OCI-M2 (cell line): ENCODE data around the gene ASB3.
"Not testable (repeated sequence)": the region's sequence is repeated elsewhere in the genome, so short reads cannot be mapped to it uniquely, and the experiment has no call there.

Source experiments
- DNase-seq: peaks from one replicate; lab custom pipeline; 2025; ENCODE audit not compliant: unreplicated experiment; lab: John Stamatoyannopoulos, UW

ASB3 gene, protein sequence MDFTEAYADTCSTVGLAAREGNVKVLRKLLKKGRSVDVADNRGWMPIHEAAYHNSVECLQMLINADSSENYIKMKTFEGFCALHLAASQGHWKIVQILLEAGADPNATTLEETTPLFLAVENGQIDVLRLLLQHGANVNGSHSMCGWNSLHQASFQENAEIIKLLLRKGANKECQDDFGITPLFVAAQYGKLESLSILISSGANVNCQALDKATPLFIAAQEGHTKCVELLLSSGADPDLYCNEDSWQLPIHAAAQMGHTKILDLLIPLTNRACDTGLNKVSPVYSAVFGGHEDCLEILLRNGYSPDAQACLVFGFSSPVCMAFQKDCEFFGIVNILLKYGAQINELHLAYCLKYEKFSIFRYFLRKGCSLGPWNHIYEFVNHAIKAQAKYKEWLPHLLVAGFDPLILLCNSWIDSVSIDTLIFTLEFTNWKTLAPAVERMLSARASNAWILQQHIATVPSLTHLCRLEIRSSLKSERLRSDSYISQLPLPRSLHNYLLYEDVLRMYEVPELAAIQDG

DNA sequence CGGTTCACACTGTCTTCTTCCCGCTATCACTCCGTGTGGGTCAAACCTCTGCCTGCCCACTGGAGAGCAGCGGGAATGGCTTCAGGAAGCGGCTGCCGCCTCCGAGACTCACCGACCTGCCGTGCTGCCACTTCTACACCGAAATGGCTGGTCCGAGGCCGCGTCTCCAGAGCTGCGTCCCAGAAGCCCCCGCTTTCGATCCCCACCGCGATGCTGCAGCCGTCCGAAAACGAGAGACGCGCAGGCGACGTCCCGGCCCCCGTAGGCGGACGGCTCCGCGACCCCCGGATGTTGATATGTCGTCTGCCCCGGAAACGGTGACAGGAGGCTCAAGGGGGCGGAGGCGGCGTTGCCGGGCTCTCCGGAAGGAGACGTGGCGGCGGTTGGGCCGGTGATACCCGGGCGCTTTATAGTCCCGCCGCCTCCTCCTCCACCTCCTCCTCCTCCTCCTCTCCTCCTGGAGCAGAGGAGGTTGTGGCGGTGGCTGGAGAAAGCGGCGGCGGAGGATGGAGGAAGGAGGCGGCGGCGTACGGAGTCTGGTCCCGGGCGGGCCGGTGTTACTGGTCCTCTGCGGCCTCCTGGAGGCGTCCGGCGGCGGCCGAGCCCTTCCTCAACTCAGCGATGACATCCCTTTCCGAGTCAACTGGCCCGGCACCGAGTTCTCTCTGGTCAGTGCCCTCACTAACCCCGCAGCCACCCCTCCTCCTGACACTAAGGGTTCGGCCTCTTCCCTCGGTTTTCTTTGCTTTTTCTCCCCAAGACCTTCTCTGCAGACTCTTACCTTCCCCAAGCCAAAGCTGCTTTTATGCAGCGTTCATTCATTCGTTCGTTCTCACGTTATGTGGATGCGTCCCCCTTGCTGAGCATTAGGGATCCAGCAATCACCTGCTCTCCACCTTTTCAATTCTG lies at the start of gene ASB3, which contains the start of gene ERLEC1:
ASB3 (minus strand) TSS at position 249 of the 909 bp plus-strand sequence. CDS start 21,381 bp downstream, outside the sequence.
ERLEC1 (plus strand) TSS at position 340 of the 909 bp plus-strand sequence; CDS start at position 507, 167 bp downstream.
- no peak for DNase-seq

DNA sequence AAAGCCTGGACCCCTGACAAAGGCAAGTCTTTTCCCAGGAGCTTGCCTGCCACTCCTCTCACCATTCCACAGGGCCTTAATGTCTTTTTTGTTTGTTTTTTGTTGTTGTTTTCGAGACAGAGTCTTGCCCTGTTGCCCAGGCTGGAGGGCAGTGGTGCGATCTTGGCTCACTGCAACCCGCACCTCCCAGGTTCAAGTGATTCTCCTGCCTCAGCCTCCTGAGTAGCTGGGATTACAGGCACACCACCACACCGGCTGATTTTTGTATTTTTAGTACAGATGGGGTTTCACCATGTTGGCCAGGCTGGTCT lies 43.2 kb upstream of the ASB3 start:
- DNase-seq = not testable (repeated sequence)

DNA sequence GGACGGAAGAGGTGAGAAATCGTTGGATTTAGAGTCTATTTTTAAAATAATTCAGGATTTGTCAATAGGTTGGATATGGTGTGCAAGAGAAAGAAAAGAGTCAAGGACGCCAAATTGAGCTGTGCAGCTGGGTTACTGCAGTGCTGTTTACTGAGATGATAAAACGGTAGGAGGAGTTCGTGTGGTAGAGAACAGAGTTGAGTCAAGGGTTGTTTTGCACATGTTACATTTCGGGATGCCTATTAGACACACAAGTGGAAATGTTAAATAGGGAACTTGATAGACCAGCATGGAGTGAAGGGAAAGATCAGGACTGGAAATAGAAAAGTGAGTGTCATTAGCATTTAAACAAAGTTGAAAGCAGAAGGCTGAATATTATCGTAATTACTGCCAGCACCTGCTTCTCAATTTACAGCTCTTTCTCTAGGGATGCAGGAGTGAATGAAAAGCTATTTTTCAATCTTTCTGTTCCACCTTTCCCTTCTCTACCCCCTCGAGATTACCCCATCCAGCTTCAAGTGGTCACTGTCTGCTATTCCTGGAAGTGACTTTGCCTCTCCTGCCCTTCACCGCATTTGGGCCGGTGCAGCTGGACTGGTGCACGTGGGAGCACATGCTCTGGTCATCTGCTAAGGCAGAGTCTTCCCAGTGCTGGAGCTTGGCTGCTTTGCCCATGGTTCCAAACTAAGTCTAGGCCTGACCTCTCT lies 42.7 kb upstream of the ASB3 start:
- DNase-seq = no peak

DNA sequence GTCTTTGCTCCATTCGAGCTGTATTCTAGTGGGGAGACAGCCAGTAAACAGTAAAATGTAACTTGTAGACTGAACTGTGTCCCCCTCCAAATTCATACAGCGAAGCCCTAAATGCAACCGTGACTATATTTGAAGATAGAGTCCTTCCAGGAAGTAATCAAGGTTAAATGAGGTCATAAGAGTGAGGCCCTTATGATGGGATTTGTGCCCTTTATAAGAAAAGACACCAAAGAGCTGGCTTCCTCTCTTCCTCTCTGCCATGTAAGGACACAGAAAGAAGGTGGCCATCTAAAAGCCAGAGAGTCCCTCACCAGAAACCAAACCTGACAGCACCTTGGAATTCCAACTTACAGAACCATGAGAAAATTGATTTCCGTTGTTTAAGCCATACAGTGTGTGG lies 41.6 kb upstream of the ASB3 start:
- DNase-seq = no peak

DNA sequence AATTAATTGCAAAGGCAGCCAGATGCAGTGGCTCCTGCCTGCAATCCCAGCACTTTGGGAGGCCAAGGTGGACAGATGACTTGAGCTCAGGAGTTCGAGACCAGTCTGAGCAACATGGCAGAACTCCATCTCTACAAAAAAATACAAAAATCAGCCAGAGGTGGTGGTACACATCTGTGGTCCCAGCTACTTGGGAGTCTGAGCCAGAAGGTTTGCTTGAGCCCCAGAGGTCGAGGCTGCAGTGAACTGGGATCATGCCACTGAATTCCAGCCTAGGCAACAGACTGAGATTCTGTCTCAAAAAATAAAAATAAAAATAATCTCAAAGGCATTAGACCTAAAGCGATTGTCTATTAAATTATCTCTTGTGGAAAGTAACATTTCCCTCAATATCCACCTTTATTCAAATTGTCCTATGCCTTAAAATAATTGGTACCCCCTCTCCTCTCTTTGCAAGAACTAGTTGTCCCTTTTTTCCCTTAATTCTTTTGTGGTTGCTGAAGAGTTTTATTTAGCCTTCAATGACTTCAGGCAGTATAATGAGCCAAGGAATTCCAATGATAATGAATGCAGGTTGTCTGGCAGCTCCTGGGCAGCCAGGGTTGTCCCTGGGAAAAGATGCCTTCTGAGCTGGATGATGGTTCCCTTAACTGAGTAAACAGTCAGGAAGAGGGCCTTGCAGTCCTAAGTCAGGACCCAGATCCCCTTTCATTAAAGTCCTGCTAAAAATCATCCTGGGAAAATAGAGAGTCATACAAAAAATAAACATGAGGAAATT lies 40.8 kb upstream of the ASB3 start:
- no peak for DNase-seq

DNA sequence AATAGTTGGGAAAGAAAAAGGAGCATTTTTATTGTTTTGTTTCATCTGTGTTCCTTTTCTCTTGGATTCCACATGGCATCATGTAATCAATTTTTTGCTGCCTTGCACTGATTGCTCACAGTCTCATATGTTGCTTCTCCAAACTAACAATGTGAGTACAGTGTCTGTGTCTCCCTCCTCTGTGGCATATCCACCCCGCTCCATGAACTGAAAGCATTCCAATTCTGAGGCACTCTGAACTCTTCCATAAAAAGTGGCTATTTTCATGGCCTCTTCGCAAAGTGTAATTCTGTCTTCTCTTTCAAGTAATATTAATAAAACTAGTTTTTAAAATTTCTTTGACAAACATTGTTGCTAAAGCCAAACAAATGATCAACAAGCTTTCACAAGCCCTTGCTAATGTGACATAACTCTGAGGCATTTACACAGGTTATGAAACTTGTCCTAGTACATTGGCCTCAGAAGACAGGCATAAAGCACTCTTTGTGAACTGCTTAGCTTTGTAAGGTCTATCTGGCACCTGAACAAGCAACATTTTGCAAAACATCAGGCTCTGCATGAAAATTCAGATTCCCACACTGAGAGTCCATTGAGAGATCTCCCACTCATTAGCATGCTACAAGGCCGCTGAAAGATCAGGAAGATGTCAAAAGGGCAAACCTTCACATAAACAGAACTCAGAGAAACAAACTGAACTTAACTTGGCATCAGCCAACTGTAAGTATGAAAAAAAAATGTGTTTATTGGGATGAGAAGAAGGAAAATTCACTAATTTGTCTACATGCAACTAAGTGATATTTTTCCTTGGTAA lies 40.0 kb upstream of the ASB3 start:
- no peak for DNase-seq

DNA sequence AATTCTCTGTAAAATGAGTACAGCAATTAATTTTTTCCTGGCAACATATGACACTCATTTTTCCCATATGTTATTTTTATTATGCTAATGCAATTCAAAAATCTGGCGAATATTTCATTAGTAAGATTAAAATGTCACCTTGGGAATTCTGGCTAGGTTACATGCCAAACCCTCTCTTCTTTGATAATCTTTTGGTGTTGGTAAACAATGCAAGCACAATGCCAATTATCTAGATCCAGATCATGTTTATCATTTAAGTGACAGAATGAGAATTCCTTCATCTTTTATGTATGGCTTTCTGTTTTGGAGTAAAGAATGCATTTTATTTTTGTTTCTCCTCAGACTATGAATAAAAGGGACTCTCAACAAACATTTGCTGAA lies 39.3 kb upstream of the ASB3 start:
- DNase-seq = no peak

DNA sequence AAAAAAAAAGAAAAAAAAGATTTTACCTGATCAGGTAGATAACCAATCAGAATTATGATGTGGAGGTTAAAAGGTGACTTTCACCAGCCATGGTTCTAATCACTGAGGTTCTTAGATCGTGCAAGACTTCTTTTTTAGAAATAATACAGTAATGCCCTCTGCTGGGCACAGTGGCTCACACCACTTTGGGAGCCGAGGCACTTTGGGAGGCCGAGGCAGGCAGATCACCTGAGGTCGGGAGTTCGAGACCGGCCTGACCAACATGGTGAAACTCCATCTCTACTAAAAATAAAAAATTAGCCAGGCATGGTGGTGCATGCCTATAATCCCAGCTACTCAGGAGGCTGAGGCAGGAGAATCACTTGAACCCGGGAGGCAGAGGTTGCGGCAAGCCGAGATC lies 36.9 kb upstream of the ASB3 start:
- DNase-seq = not testable (repeated sequence)

DNA sequence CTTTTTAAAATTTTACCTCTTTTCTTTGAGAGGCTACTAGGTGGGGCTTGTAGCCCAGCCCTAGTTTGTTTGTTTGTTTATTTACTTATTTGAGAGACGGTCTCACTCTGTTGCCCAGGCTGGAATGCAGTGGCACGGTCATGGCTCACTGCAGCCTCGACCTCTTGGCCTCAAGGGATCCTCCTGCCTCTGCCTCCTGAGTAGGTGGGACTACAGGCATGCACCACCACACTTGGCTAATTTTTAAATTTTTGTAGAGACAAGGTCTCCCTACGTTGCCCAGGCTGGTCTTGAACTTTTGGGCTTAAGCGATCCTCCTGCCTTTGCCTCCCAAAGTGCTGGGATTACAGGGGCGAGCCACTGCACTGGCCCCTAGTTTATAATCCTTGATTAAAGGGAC lies 35.1 kb upstream of the ASB3 start:
- DNase-seq = no peak

DNA sequence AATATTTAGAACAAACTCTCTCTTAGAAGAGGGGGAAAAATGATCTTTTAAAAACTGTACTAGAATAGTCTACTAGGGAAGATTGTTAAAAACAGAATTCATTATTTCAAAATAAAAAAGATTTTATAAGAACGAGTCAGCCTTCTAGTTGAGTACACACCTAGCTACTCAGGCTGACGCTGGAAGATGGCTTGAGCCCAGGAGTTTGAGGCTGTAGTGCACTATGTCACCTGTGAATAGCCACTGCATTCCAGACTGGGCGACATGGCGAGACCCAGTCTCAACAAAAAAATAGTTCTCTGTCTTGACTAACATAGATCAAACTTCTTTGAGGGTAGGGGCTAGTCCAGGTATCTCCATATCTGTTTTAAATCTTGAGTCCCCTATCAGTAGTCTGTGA lies 34.0 kb upstream of the ASB3 start:
- DNase-seq = no peak

DNA sequence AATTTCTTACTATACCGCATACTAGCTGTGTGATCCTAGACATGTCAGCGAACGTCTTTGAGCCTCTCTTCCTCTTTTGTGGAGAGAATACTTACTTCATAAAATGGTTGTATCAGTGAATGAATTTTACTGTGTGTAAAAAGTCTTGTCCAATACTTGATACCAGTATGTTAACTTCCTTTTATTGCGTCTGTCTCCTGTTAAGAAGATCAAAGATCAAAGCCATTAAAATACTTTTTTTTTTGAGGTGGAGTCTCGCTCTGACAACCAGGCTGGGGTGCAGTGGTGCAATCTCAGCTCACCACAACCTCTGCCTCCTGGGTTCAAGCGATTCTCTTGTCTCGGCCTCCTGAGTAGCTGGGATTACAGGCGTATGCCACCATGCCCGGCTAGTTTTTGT lies 33.3 kb upstream of the ASB3 start:
- DNase-seq = no peak

DNA sequence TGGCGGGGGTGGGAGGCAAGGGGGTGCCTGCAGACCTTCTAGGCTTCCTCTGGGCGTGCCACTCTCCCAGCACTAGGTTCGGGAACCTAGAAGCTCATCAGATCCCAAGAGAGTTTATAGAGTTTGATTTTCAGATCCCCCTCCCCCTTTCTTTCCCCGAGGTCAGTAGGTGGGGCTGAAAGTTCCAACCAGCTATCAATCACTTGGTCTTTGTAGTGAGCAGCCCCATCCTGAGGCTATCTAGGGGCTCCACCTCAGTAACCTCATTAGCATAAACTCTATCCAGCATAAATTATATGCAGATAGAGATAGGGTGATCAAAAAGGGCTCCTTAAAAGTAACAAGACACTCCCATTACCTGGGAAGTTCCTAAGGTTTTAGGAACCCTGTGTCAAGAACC lies 32.9 kb upstream of the ASB3 start:
- no peak for DNase-seq

DNA sequence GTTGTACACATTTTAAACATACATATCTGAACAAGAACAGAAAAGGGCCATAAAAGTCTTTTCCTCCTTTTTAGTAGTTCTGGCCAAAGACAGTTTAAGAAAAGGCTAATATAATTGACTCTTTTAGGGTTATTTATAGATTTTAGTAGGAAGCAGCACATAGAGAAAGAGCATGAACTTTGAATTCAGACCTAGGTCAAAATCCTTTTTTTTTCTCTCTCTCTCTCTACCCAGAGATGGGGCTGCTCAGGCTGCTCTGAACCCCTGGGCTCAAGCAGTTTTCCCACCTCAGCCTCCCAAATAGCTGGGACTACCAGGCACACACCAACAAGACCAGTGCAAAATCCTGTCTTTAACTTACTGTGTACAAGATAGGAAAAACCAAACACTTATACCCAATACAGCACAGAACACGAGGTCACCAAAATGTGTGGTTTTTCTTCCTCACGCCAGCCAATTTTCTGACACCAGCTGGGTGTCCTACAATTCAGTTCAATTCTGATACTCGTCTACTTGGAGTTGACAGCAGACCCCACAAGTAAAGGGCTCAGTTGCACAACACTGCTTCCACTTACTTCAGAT lies 32.2 kb upstream of the ASB3 start:
- DNase-seq = no peak

DNA sequence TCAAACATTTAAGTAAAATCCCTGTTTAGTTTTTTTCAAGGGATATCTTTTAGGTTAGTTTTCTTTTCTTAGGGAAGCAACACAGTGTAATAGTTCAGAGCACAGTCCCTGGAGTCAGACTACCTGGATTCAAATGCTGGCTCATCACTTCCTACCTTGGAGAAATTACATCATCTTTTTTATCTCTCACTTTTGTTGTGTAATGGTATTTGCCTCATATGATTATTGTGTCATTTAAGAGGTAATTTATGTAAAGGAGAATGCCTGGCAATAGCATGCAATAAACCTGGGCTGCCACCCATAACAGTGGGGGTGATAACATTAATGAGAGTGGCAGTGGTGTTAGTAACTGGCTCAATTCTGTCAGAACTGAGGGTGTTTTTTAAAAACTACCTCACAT lies 26.4 kb upstream of the ASB3 start:
- DNase-seq = no peak

DNA sequence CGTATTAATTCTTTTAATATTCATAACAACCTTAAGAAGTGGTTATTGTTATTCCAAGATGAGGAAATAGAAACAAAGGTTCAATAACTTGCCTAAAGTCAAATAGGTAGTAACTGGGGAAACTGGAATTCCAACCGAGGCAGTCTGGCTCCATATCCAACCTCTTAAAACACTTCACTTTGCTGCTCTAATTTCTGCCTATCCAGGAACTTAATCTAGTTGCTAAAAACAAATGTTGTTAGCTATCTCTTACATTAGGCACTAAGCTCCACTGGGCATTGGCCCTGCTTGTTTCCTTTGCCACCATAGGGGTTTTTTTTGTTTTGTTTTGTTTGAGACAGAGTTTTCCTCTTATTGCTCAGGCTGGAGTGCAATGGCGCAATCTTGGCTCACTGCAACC lies 24.8 kb upstream of the ASB3 start:
- no peak for DNase-seq

DNA sequence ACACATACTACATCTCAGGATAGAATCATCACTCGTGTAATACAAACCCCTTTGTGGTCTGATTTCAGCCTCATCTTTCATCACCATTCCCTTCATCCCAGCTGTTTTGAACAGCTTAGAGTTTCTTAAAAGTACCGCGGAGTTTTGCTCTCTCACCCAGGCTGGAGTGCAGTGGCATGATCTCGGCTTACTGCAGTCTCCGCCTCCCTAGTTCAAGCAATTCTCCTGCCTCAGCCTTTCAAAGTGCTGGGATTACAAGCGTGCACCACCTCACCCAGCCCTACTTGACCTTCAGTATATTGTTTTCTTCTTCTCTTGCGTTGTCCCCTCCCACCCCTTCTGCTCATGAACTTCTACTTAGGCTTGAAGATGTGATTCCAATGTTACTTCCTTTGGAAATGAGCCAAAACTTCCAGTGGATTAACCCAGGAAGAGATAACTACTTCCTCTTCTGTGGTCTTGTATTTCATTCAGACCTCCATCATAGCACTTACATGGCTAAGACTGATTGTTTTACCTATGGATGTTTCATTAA lies 15.9 kb upstream of the ASB3 start:
- no peak for DNase-seq

DNA sequence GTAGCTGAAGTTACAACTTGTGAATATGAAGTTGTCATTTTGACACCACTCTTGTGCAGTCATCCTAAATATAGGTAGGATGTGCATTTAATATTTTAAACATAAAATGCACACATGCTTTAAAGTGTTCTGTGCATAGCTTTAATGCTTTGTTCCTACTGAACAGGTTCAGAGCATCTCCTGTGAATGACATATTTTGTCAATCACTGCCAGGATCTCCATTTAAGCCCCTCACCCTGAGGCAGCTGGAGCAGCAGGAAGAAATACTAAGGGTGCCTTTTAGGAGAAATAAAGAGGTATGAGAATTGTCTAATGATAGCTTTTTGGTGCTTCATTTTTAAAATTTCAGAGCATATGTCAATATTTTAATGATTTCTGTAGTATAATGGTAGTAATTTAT lies 14.8 kb upstream of the ASB3 start:
- no peak for DNase-seq

DNA sequence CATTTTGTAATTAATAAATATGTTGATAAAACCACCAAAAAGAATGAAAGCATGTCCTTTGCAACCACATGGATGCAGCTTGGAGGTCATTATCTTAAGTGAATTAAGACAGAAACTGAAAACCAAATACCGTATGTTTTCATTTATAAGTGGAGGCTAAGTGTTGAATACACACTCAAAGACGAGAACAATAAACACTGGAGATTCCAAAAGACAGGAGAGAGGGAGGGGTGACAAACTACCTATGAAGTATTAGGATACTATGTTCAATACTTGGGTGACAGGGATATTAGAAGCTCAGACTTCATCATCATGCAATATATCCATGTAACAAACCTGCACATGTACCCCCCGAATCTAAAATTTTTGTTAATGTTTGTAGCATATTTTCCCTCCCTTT lies 7.1 kb upstream of the ASB3 start:
- no peak for DNase-seq

DNA sequence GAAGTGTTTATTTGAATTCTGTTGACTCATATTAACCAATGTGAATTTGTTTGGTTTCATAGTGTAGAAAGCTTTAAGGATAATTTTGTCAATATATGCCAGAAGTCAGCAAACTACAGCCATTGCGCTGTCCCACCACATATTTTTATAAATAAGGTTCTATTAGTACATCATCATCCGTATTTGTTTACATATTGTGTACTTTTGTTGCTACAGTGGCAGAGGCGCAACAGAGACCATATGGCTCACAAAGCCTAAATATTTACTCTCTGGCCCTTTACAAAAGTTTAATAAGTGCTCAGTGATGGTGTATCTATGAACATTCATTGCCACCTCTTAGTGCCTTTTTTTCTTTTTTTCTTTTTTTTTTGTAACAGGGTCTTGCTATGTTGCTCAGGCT lies 6.5 kb upstream of the ASB3 start:
- no peak for DNase-seq
